ENCODE measurements around the gene PLCXD1.
"Not testable (repeated sequence)": the region's sequence is repeated elsewhere in the genome, so short reads cannot be mapped to it uniquely, and the experiment has no call there.

PLCXD1 gene

DNA sequence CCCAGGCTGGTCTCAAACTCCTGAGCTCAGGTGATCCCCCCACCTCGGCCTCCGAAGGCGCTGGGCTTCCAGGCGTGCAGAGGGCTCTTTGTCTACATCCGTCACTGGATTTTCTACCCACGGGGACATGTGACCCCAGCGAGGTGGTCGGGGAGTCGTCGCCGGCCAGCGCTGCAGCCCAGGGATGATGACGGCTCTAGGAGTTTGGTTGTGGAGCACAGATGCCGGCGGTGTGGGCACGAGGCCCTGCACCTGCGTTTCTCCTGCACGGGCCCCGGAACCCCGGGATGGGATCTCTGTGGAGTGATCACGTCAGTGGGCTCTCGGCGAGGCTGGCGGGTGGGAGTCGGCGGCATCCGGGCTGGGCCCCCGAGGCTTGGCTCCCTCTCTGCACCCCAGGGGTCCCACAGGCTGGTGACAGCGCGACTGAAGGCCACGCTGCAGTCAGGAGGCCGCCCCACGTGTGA lies 46.5 kb downstream of the PLCXD1 start:
- DNase-seq (ENCODE audit: extremely low read depth, insufficient read length) = no peak
- Histone ChIP-seq H3K36me3 (ENCODE audit: control insufficient read depth, insufficient read depth, low read length) (no peaks in the 10 kb centered on the region), H3K27me3 (replicated peaks; ENCODE audit: control insufficient read depth, insufficient read depth, low read length) (no peaks in the 10 kb centered on the region), H3K4me3 (replicated peaks; ENCODE audit: low read depth, low read length) (no peak overlapping the region)
- TF ChIP-seq, protein P1, sequence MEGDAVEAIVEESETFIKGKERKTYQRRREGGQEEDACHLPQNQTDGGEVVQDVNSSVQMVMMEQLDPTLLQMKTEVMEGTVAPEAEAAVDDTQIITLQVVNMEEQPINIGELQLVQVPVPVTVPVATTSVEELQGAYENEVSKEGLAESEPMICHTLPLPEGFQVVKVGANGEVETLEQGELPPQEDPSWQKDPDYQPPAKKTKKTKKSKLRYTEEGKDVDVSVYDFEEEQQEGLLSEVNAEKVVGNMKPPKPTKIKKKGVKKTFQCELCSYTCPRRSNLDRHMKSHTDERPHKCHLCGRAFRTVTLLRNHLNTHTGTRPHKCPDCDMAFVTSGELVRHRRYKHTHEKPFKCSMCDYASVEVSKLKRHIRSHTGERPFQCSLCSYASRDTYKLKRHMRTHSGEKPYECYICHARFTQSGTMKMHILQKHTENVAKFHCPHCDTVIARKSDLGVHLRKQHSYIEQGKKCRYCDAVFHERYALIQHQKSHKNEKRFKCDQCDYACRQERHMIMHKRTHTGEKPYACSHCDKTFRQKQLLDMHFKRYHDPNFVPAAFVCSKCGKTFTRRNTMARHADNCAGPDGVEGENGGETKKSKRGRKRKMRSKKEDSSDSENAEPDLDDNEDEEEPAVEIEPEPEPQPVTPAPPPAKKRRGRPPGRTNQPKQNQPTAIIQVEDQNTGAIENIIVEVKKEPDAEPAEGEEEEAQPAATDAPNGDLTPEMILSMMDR (IDR thresholded peaks at IDR 0.05; ENCODE audit: insufficient read depth, low read length, poor library complexity, severe bottlenecking) = no peak

DNA sequence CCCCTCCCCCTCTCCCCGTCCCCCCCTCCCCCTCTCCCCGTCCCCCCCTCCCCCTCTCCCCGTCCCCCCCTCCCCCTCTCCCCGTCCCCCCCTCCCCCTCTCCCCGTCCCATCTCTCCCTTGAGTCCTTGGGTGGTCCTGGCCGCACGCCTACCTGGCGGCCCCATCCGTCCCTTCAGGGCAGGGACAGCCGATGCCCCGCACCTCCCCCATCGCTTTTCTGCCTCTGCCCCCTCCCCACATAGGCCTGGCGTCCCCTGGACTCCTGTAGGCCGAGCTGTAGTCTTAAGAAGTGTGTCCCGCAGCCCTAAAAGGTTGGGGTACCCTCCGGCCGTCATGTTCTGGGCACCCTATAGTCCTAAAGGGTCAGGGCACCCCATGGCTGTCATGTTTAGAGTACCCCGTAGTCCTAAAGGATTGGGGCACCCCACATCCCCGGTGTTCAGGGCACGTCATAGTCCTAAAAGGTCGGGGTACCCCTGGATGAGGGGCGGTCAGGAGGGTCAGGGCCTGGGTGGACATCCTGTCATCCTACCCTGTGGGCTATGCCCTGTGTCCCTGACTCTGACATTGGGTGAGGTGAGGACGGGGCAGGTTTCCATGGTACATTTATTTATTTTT lies 48.2 kb downstream of the PLCXD1 start:
- TF ChIP-seq, protein P1 (IDR thresholded peaks at IDR 0.05; ENCODE audit: insufficient read depth, low read length, poor library complexity, severe bottlenecking) = no peak
- Histone ChIP-seq H3K36me3 (ENCODE audit: control insufficient read depth, insufficient read depth, low read length) (peaks cover 2% of the 10 kb centered on the region; the same call in 1 of the 2 replicates), H3K27me3 (replicated peaks; ENCODE audit: control insufficient read depth, insufficient read depth, low read length) (no peaks in the 10 kb centered on the region), H3K4me3 (replicated peaks; ENCODE audit: low read depth, low read length) (no peak overlapping the region)
- DNase-seq (ENCODE audit: extremely low read depth, insufficient read length) = no peak

DNA sequence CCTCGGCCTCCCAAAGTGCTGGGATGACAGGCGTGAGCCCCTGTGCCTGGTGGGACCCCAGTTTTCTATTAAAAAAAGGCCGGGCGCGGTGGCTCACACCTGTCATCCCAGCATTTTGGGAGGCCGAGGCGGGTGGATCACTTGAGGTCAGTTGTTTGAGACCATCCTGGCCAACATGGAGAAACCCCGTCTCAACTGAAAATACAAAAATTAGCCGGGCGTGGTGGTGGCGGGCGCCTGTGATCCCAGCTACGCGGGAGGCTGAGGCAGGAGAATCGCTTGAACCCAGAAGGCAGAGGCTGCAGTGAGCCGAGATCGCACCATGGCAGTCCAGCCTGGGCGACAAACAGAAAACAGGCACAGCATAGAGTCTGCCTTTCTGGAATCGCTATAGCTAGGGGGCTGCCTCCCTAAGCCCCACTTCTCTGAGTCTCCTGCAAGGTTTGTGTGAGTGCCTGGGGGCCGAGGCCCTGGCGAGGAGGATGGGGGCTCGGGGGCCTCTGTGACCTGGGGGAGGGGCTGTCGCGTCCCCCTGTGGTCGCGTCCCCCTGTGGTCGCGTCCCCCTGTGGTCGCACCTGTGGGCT lies 49.1 kb downstream of the PLCXD1 start:
- H3K27me3 ChIP-seq (replicated peaks; ENCODE audit: control insufficient read depth, insufficient read depth, low read length); H3K4me3 ChIP-seq (replicated peaks; ENCODE audit: low read depth, low read length); DNase-seq (ENCODE audit: extremely low read depth, insufficient read length); H3K36me3 ChIP-seq (ENCODE audit: control insufficient read depth, insufficient read depth, low read length): not testable (repeated sequence)

DNA sequence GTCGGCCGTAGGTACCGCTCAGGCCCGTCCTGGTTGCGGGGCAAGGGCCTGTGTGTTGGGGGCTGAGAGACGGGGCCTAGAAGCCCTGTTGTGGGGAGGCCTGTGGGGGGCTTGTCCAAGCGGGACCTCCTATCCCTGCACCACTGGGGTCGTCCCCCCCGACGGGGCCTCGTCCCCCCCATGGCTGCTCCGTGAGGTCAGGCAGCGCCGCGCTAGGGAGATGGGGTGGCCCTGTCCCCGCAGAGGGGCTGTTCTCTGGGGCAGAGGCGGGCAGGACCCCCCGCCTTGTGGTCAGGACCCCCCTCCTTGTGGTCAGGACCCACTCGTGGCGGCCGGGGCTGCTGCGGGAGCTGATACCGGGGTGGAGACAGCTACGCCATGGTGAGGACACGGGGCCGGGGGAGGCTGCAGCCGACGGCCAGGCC lies 49.6 kb downstream of the PLCXD1 start:
- peaks cover 2% of the 10 kb centered on the region; the same call in 1 of the 2 replicates for H3K36me3 ChIP-seq (ENCODE audit: control insufficient read depth, insufficient read depth, low read length)
- no peak for DNase-seq (ENCODE audit: extremely low read depth, insufficient read length)
- TF ChIP-seq, protein P1 (IDR thresholded peaks at IDR 0.05; ENCODE audit: insufficient read depth, low read length, poor library complexity, severe bottlenecking) = no peak
- no peaks in the 10 kb centered on the region for H3K27me3 ChIP-seq (replicated peaks; ENCODE audit: control insufficient read depth, insufficient read depth, low read length)
- H3K4me3 ChIP-seq (replicated peaks; ENCODE audit: low read depth, low read length) = no peak overlapping the region

DNA sequence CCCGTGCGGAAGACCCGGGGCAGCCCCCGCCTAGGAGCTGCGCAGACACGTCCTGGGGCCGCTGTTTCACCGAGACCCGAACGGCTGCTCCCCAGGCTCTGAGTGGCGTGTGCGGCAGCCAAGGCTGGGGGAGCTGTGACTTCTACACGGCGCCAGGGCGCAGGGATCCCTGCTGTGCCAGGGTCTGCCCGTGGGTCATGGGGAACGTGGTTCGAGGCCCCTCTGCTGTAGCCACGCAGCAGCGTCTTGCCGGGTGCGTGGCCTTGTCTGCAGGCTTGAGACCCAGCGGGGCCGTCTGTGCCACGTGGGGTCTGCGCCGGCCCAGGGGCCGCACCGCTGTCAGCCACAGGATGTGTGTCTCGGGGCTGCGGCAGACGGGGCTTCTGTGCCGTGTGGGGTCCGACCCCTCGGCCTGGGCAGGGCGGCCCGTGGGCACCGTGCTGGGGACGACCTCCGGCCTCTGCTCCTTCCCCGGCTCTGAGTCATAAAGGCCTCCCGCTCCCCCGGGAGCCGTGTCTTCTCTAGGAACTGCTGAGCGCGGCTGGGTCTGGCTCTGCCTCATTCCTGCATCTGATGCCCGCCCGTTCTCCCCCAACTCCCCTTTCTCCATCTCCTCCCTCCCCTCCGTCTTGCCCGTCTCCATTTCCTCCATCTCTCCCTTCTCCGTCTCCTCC lies 50.1 kb downstream of the PLCXD1 start:
- Histone ChIP-seq H3K4me3 (replicated peaks; ENCODE audit: low read depth, low read length) (no peak overlapping the region), H3K27me3 (replicated peaks; ENCODE audit: control insufficient read depth, insufficient read depth, low read length) (no peaks in the 10 kb centered on the region), H3K36me3 (ENCODE audit: control insufficient read depth, insufficient read depth, low read length) (peaks cover 2% of the 10 kb centered on the region; the same call in 1 of the 2 replicates)
- TF ChIP-seq, protein P1 (IDR thresholded peaks at IDR 0.05; ENCODE audit: insufficient read depth, low read length, poor library complexity, severe bottlenecking) = no peak
- DNase-seq (ENCODE audit: extremely low read depth, insufficient read length) = no peak

DNA sequence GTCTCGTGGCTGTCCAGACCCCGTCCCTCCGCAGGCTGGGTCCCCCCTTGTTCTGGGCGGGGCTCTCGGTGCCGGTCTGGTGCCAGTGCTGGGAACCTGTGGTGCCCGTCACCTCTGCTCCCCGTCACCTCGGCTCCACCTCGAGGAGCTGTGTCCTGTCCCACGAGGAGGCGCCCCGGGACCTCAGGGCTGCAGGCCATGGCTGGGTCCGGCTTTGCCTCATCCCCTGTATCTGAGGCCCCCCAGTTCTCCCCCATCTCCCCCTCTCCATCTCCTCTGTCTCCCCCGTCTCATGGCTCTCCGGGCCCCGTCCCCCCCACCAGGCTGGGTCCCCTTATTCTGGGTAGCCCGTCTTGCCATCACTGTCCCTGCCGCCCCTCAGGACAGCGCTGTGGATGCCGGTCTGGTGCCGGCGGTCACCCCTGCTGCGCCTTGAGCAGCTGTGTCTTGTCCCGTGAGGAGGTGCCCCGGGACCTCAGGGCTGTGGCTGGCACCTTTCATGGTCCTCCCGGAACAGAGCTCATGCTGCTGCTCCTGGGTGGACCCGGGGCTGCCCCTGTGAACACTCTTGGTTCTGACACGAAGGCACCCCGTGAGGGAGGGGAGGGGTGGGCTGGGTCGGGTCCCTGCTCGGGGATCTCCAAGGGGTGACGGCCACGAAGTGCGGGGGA lies 50.8 kb downstream of the PLCXD1 start:
- peaks cover 2% of the 10 kb centered on the region; the same call in 1 of the 2 replicates for H3K36me3 ChIP-seq (ENCODE audit: control insufficient read depth, insufficient read depth, low read length)
- no peak overlapping the region for H3K4me3 ChIP-seq (replicated peaks; ENCODE audit: low read depth, low read length)
- TF ChIP-seq, protein P1 (IDR thresholded peaks at IDR 0.05; ENCODE audit: insufficient read depth, low read length, poor library complexity, severe bottlenecking) = no peak
- DNase-seq (ENCODE audit: extremely low read depth, insufficient read length) = no peak
- H3K27me3 ChIP-seq (replicated peaks; ENCODE audit: control insufficient read depth, insufficient read depth, low read length) = no peaks in the 10 kb centered on the region
